HG03196 (cell line): ENCODE results near the gene CXXC5.

Source experiments
- ATAC-seq: cut with Tn5 transposase; IDR thresholded peaks from one replicate; pipeline ENCODE4 v1.9.1; 2021; ENCODE audit not compliant: unreplicated experiment

CXXC5 gene

GRCh38 chr5:139664086-139664693, 16.0 kb downstream of the CXXC5 start:
- peak; percentile 32 for ATAC-seq

GRCh38 chr5:139664727-139665351, 16.7 kb downstream of the CXXC5 start:
- ATAC-seq, result no peak

- no peak for ATAC-seq
These were observed 17.5 kb downstream of the CXXC5 start for GRCh38 chr5:139665626-139666025.

- ATAC-seq, result no peak
These were observed 18.4 kb downstream of the CXXC5 start for GRCh38 chr5:139666551-139666950.

- no peak for ATAC-seq
These were observed 19.0 kb downstream of the CXXC5 start for GRCh38 chr5:139667001-139667729.

- ATAC-seq, result no peak
These were observed 19.5 kb downstream of the CXXC5 start for GRCh38 chr5:139667730-139668063.

GRCh38 chr5:139668064-139668880, 20.1 kb downstream of the CXXC5 start:
- ATAC-seq, result no peak

GRCh38 chr5:139668924-139669661, 20.9 kb downstream of the CXXC5 start:
- ATAC-seq, result no peak

- ATAC-seq, result peak; percentile 18
These were observed 21.7 kb downstream of the CXXC5 start for GRCh38 chr5:139669662-139670368.

GRCh38 chr5:139670369-139671095, 22.4 kb downstream of the CXXC5 start:
- peak; percentile 47 for ATAC-seq

- ATAC-seq, result no peak
These were observed 23.1 kb downstream of the CXXC5 start for GRCh38 chr5:139671096-139671841.

GRCh38 chr5:139675213-139675612, 27.1 kb downstream of the CXXC5 start:
- ATAC-seq, result no peak

GRCh38 chr5:139675825-139676224, 27.7 kb downstream of the CXXC5 start:
- no peak for ATAC-seq

- no peak for ATAC-seq
These were observed 28.3 kb downstream of the CXXC5 start for GRCh38 chr5:139676406-139676805.

- ATAC-seq, result no peak
These were observed 29.0 kb downstream of the CXXC5 start for GRCh38 chr5:139676951-139677735.

- no peak for ATAC-seq
These were observed 29.8 kb downstream of the CXXC5 start for GRCh38 chr5:139677736-139678613.
